ENCODE measurements around the gene GNG12.

GRCh38 chr1:67766141-67766978, 66.9 kb downstream of the GNG12 start:
- peak; percentile 93 for TF ChIP-seq CTCF (conservative IDR thresholded peaks at IDR 0.05; ENCODE audit: low read length)
- TF ChIP-seq EZH2phosphoT487 (IDR thresholded peaks at IDR 0.05; ENCODE audit: borderline replicate concordance): no peak
